C4-2B (cell line): Measurements from ENCODE around the gene ACR.

Experiments
- ZFX ChIP-seq: fragments of 450-650 bp; IDR thresholded peaks from 2 replicates; pipeline ENCODE4 v1.6.1; 2017
- TF ChIP-seq, protein P1 (sequence below): fragments of 450-650 bp; conservative IDR thresholded peaks from 2 replicates; pipeline ENCODE4 v1.5.1; 2017; ENCODE audit warnings: mild to moderate bottlenecking

- TF ChIP-seq, protein P1, sequence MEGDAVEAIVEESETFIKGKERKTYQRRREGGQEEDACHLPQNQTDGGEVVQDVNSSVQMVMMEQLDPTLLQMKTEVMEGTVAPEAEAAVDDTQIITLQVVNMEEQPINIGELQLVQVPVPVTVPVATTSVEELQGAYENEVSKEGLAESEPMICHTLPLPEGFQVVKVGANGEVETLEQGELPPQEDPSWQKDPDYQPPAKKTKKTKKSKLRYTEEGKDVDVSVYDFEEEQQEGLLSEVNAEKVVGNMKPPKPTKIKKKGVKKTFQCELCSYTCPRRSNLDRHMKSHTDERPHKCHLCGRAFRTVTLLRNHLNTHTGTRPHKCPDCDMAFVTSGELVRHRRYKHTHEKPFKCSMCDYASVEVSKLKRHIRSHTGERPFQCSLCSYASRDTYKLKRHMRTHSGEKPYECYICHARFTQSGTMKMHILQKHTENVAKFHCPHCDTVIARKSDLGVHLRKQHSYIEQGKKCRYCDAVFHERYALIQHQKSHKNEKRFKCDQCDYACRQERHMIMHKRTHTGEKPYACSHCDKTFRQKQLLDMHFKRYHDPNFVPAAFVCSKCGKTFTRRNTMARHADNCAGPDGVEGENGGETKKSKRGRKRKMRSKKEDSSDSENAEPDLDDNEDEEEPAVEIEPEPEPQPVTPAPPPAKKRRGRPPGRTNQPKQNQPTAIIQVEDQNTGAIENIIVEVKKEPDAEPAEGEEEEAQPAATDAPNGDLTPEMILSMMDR, result no peak
- TF ChIP-seq ZFX, result no peak
Measured at GRCh38 chr22:50734986-50735738, 2.8 kb upstream of the ACR start.
